HCT116 (cell line): ENCODE data around the gene CUL5. TPM values are rescaled to one million over a fixed set of nuclear protein-coding genes. Genes with fewer than 3 reads are reported as not detected.
A peak's percentile ranks its signal among the peaks of the same experiment; 100 is the strongest.

Experiments
- ATAC-seq: fragments of 200-7000 bp; cut with Tn5 transposase; 2 replicates; pipeline ENCODE4 v1.9.1; 2020; ENCODE audit warnings: mild to moderate bottlenecking, moderate library complexity
- BruUV-seq: library from RNA; stranded (reverse); fragments of 400-500 nt; replicated peaks from 2 replicates; lab custom pipeline; 2021; lab: Mats Ljungman, UMichigan
- CTCF ChIA-PET: fragments of 300-600 bp; sonication (Branson Sonifier 250); formaldehyde crosslinking; loops from one replicate; lab custom pipeline; 2021; ENCODE audit warnings: antibody characterized with exemption; lab: Charles Lee
- POLR2A ChIA-PET: fragments of 300-600, 350-600 bp; sonication (Branson Sonifier 250); formaldehyde crosslinking; loops from one replicate; lab custom pipeline; 2021; ENCODE audit warnings: antibody characterized with exemption; lab: Charles Lee
- RAD21 ChIA-PET, 2 experiments: fragments of 300-600 bp; sonication (Branson Sonifier 250); formaldehyde crosslinking; loops; one replicate each; lab custom pipeline; 2023; ENCODE audit warnings: low total read pairs in 2 of 2; ENCODE audit not compliant: uncharacterized antibody in 2 of 2, unreplicated experiment in 2 of 2, low non-redundant PET in 1 of 2; lab: Charles Lee
- DNase-seq: peaks from one replicate; pipeline ENCODE4 v3.0.0-alpha.2; 2010; ENCODE audit warnings: low read depth, low spot score
- H2AFZ ChIP-seq: fragments of 200-600 bp; shearing (Covaris generic), sonication (generic); 2 replicates; pipeline ENCODE4 v1.6.1; 2017; ENCODE audit warnings: low read depth, mixed run types, mixed read lengths, antibody characterized with exemption, low read length; ENCODE audit not compliant: poor library complexity, severe bottlenecking
- H3K27ac ChIP-seq: 2 replicates; pipeline ENCODE4 v1.5.1; 2012; ENCODE audit warnings: low read depth, low read length
- H3K27me3 ChIP-seq: fragments of 200-600 bp; sonication (generic); 2 replicates; pipeline ENCODE4 v1.6.1; 2016; ENCODE audit warnings: mixed run types, low read length, mixed read lengths; ENCODE audit not compliant: insufficient read depth
- H3K36me3 ChIP-seq, 2 experiments: fragments of 200-500 bp in 1 of 2; fragments of 200-600 bp in 1 of 2; sonication (Bioruptor generic) in 1 of 2; sonication (generic) in 1 of 2; 2 replicates each; pipeline versions ENCODE4 v1.5.1 to v1.6.1; 2014 to 2016; ENCODE audit warnings: low read length in 2 of 2, inconsistent platforms in 1 of 2, mixed read lengths in 1 of 2, mixed run types in 1 of 2; ENCODE audit not compliant: insufficient read depth in 2 of 2, control insufficient read depth in 1 of 2
- H3K4me1 ChIP-seq, 2 experiments: fragments of 200-600 bp in 1 of 2; sonication (generic) in 1 of 2; 2 replicates each; pipeline versions ENCODE4 v1.5.1 to v1.6.1; 2012 to 2017; ENCODE audit warnings: low read length in 2 of 2, inconsistent platforms in 1 of 2, mild to moderate bottlenecking in 1 of 2, mixed read lengths in 1 of 2, mixed run types in 1 of 2, moderate library complexity in 1 of 2; ENCODE audit not compliant: insufficient read depth in 2 of 2, control insufficient read depth in 1 of 2
- H3K4me2 ChIP-seq: fragments of 200-600 bp; sonication (generic); 2 replicates; pipeline ENCODE4 v1.6.1; 2017; ENCODE audit warnings: mixed run types, low read length, mixed read lengths
- H3K4me3 ChIP-seq, 2 experiments: fragments of 200-600 bp in 1 of 2; sonication (generic) in 1 of 2; replicated peaks in 1 of 2; 2 replicates each; pipeline ENCODE4 v1.5.1; 2011 to 2016; ENCODE audit warnings: low read length in 2 of 2, control low read depth in 1 of 2, low read depth in 1 of 2, mild to moderate bottlenecking in 1 of 2, mixed read lengths in 1 of 2, mixed run types in 1 of 2
- H3K79me2 ChIP-seq: fragments of 200-600 bp; sonication (generic); 2 replicates; pipeline ENCODE4 v1.6.1; 2017; ENCODE audit warnings: mild to moderate bottlenecking, mixed run types, low read length, moderate library complexity, mixed read lengths; ENCODE audit not compliant: insufficient read depth
- H3K9ac ChIP-seq: fragments of 200-600 bp; sonication (generic); 2 replicates; pipeline ENCODE4 v1.6.1; 2016; ENCODE audit warnings: low read length, mixed read lengths
- H3K9me2 ChIP-seq: fragments of 200-600 bp; sonication (generic), shearing (Covaris generic); 2 replicates; pipeline ENCODE4 v1.6.1; 2017; ENCODE audit warnings: mixed run types, mild to moderate bottlenecking, moderate library complexity; ENCODE audit not compliant: insufficient read depth
- H3K9me3 ChIP-seq, 2 experiments: fragments of 200-500 bp in 1 of 2; fragments of 200-600 bp in 1 of 2; sonication (Bioruptor generic) in 1 of 2; sonication (generic) in 1 of 2; 2 replicates each; pipeline ENCODE4 v1.6.1; 2014 to 2017; ENCODE audit warnings: low read length in 2 of 2, mixed read lengths in 2 of 2, inconsistent platforms in 1 of 2, low read depth in 1 of 2, mild to moderate bottlenecking in 1 of 2, mixed run types in 1 of 2, moderate library complexity in 1 of 2; ENCODE audit not compliant: control insufficient read depth in 1 of 2, insufficient read depth in 1 of 2
- H4K20me1 ChIP-seq: fragments of 200-600 bp; sonication (generic), shearing (Covaris generic); 2 replicates; pipeline ENCODE4 v1.6.1; 2017; ENCODE audit warnings: mixed run types, mild to moderate bottlenecking, moderate library complexity; ENCODE audit not compliant: insufficient read depth
- CBX3 ChIP-seq: IDR thresholded peaks from 2 replicates; pipeline ENCODE4 v1.6.1; 2012; ENCODE audit warnings: low read depth
- CEBPB ChIP-seq: IDR thresholded peaks from 2 replicates; pipeline ENCODE4 v1.6.1; 2012; ENCODE audit warnings: low read depth
- EGR1 ChIP-seq: IDR thresholded peaks from 2 replicates; pipeline ENCODE4 v1.6.1; 2012; ENCODE audit warnings: low read depth
- ELF1 ChIP-seq: IDR thresholded peaks from 2 replicates; pipeline ENCODE4 v1.6.1; 2012; ENCODE audit warnings: low read depth, borderline replicate concordance
- EZH2 ChIP-seq: fragments of 200-600 bp; sonication (generic); IDR thresholded peaks from 2 replicates; pipeline ENCODE4 v1.6.1; 2017; ENCODE audit warnings: antibody characterized with exemption, mixed run types
- EZH2phosphoT487 ChIP-seq: fragments of 200-600 bp; IDR thresholded peaks from 2 replicates; pipeline ENCODE4 v1.6.1; 2018; ENCODE audit warnings: antibody characterized with exemption, borderline replicate concordance
- JUND ChIP-seq: IDR thresholded peaks from 2 replicates; pipeline ENCODE4 v1.6.1; 2012
- POLR2AphosphoS5 ChIP-seq: IDR thresholded peaks from 2 replicates; pipeline ENCODE4 v1.6.1; 2011; ENCODE audit warnings: mild to moderate bottlenecking, low read depth, low read length, moderate library complexity
- RAD21 ChIP-seq: IDR thresholded peaks from 2 replicates; pipeline ENCODE4 v1.6.1; 2012; ENCODE audit warnings: low read depth, mild to moderate bottlenecking
- SIN3A ChIP-seq: IDR thresholded peaks from 2 replicates; pipeline ENCODE4 v1.6.1; 2012; ENCODE audit warnings: low read depth
- SP1 ChIP-seq: IDR thresholded peaks from 2 replicates; pipeline ENCODE4 v1.6.1; 2012; ENCODE audit warnings: low read depth
- SRF ChIP-seq: IDR thresholded peaks from 2 replicates; pipeline ENCODE4 v1.6.1; 2012; ENCODE audit warnings: low read depth
- YY1 ChIP-seq: IDR thresholded peaks from 2 replicates; pipeline ENCODE4 v1.6.1; 2011; ENCODE audit warnings: low read length, low read depth, moderate library complexity, mild to moderate bottlenecking; ENCODE audit not compliant: insufficient replicate concordance; ENCODE audit errors: extremely low read depth
- ZFX ChIP-seq: fragments of 450-650 bp; IDR thresholded peaks from 2 replicates; pipeline ENCODE4 v1.6.1; 2017
- ZNF274 ChIP-seq: fragments of 200-500 bp; sonication (Bioruptor generic); IDR thresholded peaks from 2 replicates; pipeline ENCODE4 v1.6.1; 2014; ENCODE audit warnings: mild to moderate bottlenecking, low read depth, low read length, inconsistent platforms
- intact Hi-C: fragments of 100-400 bp; cut with micrococcal nuclease; formaldehyde crosslinking; loops from 2 replicates; pipeline ENCODE4 v1.10.0; 2022
- total RNA-seq: library from RNA; stranded (reverse); gene quantifications from one replicate; pipeline ENCODE4 v1.2.1, GENCODE V29; 2021; ENCODE audit not compliant: unreplicated experiment
- TF ChIP-seq, protein P1 (sequence below): IDR thresholded peaks from 2 replicates; pipeline ENCODE4 v1.6.1; 2012
- TF ChIP-seq, protein P2 (sequence below), 3 experiments: fragments of 200-600 bp in 1 of 3; sonication (generic) in 1 of 3; IDR thresholded peaks in 2 of 3; conservative IDR thresholded peaks in 1 of 3; 2 replicates each; pipeline ENCODE4 v1.5.1; 2012 to 2017; ENCODE audit warnings: low read depth in 2 of 3, low read length in 2 of 3, antibody characterized with exemption in 1 of 3, borderline replicate concordance in 1 of 3, control low read depth in 1 of 3, mild to moderate bottlenecking in 1 of 3, mixed read lengths in 1 of 3, mixed run types in 1 of 3, moderate library complexity in 1 of 3; ENCODE audit not compliant: insufficient read depth in 1 of 3
- TF ChIP-seq, protein P3 (sequence below): IDR thresholded peaks from 2 replicates; pipeline ENCODE4 v1.6.1; 2012

CUL5 gene
- total RNA-seq, 1 experiment from 2014 or later: 41.9 TPM

DNA sequence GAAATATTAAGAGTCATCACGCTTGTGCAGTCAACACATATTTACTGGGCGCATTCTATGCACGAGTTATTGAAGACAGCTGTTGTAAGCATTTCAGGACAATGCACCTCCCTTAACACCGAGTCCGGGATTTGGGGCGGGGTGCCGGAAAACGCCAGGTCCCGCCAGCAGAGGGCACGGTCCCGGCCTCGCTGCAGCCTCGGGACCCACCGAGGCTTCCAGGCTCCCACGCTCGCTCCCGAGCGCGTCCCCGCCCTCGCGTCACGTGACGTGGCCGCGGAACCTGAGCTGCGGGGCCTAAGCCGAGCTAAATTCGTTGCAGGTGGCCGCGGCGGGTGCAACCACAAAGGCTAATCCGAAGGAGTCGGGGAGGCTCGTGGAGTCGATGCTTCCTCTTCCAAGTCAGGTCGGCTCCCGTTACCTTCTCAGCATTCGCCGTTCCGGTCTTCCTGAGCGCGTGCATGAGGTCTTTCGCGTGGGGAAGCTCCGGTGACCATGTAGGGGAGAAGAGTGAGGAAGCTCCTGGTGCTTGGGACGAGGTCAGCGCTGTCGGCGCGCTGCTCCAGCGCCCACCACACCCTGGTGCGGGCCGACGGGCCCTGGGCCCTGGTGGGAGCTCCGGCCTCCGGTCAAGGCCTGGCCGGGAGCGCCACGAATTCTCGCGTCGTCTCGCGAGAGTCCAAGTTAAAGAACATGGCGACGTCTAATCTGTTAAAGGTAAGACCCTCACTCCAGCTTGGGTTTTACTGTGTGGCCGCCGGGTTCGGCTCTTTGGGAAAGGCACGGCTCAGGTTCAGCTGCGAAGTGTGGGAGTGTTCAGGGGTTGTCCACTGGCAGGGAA lies at the start of gene CUL5 (continued):
- TF ChIP-seq YY1 (peak; percentile 89), EZH2phosphoT487 (no peak), SIN3A (peak; percentile 79), SP1 (peak; percentile 46; the same call in 1 of the 2 replicates), CEBPB (no peak; the same call in 1 of the 2 replicates)

DNA sequence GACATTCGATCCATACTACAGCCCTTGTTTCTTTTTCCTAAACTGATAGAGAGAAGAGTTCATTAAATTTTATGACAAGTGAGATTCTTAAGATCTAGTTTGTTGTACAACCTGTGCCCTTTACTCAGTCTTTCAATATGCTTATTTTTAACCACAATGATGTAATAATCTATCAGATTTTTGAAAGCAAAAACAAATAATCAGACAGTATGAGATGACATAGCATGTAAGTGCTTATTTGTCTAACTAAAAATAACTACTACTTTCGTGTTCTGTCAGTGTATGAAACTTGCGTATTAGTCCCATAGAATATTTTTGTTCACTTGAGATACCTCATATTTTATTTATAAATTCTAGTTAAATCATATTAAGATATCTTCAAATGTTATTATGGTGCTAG lies 47.2 kb upstream of the CUL5 start:
- Histone ChIP-seq H3K27ac (no peak overlapping the region), H3K27me3 (peaks cover 13% of the 10 kb centered on the region), H3K9me2 (no peaks in the 10 kb centered on the region), H3K4me1 (no peaks in the 10 kb centered on the region), H3K4me3 (no peak overlapping the region), H3K36me3 (no peaks in the 10 kb centered on the region), H3K9ac (no peak overlapping the region), H3K9me3 (no peaks in the 10 kb centered on the region), H3K4me2 (no peak overlapping the region), H3K79me2 (no peaks in the 10 kb centered on the region), H4K20me1 (no peaks in the 10 kb centered on the region), H2AFZ (no peak overlapping the region)
- DNase-seq (no peak), ATAC-seq (no peak)
- RAD21 ChIA-PET: no interaction called here
- BruUV-seq: no TSS peak
- intact Hi-C loops: no loop called here
- POLR2A ChIA-PET: no interaction called here
- CTCF ChIA-PET: no interaction called here
- TF ChIP-seq CBX3: no peak
- TF ChIP-seq ZNF274: no peak
- TF ChIP-seq SIN3A: no peak

DNA sequence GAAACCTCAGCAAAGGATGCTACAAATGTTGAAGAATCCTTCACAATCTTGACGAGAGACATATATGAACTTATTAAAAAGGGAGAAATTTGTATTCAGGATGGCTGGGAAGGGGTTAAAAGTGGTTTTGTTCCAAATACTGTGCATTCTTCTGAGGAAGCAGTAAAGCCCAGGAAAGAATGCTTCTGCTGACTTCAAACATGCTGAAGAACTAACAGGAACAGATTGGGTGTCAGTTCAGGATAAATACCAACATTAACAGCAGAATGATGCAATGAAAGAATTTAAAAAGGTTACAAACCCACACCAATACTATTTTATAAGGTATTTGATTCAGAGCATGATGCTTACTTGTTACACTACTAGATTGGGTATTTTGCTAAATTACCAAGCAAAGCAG lies 46.5 kb upstream of the CUL5 start:
- Histone ChIP-seq H3K9me3 (no peaks in the 10 kb centered on the region), H3K4me1 (no peaks in the 10 kb centered on the region), H3K9ac (no peak overlapping the region), H3K27me3 (peaks cover 13% of the 10 kb centered on the region), H3K9me2 (no peaks in the 10 kb centered on the region), H3K27ac (no peak overlapping the region), H3K79me2 (no peaks in the 10 kb centered on the region), H4K20me1 (no peaks in the 10 kb centered on the region), H2AFZ (no peak overlapping the region), H3K4me3 (no peak overlapping the region), H3K4me2 (no peak overlapping the region), H3K36me3 (no peaks in the 10 kb centered on the region)
- no TSS peak for BruUV-seq
- no peak for ATAC-seq
- RAD21 ChIA-PET: no interaction called here
- TF ChIP-seq JUND: no peak
- no peak for TF ChIP-seq SRF
- no peak for TF ChIP-seq EGR1
- TF ChIP-seq EZH2: no peak
- TF ChIP-seq SIN3A: no peak
- no peak for TF ChIP-seq POLR2AphosphoS5
- TF ChIP-seq CEBPB: no peak
- TF ChIP-seq ELF1: no peak
- TF ChIP-seq, protein P1, sequence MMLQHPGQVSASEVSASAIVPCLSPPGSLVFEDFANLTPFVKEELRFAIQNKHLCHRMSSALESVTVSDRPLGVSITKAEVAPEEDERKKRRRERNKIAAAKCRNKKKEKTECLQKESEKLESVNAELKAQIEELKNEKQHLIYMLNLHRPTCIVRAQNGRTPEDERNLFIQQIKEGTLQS: no peak
- no peak for TF ChIP-seq ZFX
- no peak for TF ChIP-seq ZNF274
- TF ChIP-seq, protein P2, sequence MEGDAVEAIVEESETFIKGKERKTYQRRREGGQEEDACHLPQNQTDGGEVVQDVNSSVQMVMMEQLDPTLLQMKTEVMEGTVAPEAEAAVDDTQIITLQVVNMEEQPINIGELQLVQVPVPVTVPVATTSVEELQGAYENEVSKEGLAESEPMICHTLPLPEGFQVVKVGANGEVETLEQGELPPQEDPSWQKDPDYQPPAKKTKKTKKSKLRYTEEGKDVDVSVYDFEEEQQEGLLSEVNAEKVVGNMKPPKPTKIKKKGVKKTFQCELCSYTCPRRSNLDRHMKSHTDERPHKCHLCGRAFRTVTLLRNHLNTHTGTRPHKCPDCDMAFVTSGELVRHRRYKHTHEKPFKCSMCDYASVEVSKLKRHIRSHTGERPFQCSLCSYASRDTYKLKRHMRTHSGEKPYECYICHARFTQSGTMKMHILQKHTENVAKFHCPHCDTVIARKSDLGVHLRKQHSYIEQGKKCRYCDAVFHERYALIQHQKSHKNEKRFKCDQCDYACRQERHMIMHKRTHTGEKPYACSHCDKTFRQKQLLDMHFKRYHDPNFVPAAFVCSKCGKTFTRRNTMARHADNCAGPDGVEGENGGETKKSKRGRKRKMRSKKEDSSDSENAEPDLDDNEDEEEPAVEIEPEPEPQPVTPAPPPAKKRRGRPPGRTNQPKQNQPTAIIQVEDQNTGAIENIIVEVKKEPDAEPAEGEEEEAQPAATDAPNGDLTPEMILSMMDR (IDR thresholded peaks at IDR 0.05 in 2 of 3, conservative IDR thresholded peaks at IDR 0.05 in 1 of 3; ENCODE audit: borderline replicate concordance in 1 of 3, insufficient read depth in 1 of 3, low read depth in 2 of 3, low read length in 2 of 3): no peak
- TF ChIP-seq EZH2phosphoT487: no peak
- TF ChIP-seq RAD21: no peak
- TF ChIP-seq, protein P3, sequence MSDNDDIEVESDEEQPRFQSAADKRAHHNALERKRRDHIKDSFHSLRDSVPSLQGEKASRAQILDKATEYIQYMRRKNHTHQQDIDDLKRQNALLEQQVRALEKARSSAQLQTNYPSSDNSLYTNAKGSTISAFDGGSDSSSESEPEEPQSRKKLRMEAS: no peak
- CTCF ChIA-PET: no interaction called here
- POLR2A ChIA-PET: no interaction called here
- intact Hi-C loops: no loop called here
- no peak for DNase-seq
